Endothelial cell of umbilical vein (primary cell): ENCODE measurements around the gene FADS2. TPM values are rescaled to one million over a fixed set of nuclear protein-coding genes. Genes with fewer than 3 reads are reported as not detected.

Experiments used
- BruUV-seq: library from RNA; stranded (reverse); fragments of 400-500 nt; replicated peaks from 2 replicates; lab custom pipeline; 2021; lab: Mats Ljungman, UMichigan
- CTCF ChIA-PET: fragments of 300-600, 350-600 bp; sonication (Branson Sonifier 250); formaldehyde crosslinking; loops from one replicate; lab custom pipeline; 2021; ENCODE audit warnings: antibody characterized with exemption, inconsistent platforms; lab: Charles Lee
- POLR2A ChIA-PET: fragments of 300-600, 350-600 bp; sonication (Branson Sonifier 250); formaldehyde crosslinking; loops from one replicate; lab custom pipeline; 2021; ENCODE audit warnings: antibody characterized with exemption, inconsistent platforms; lab: Charles Lee
- DNase-seq: peaks from one replicate; pipeline ENCODE4 v3.0.0-alpha.2; 2011; ENCODE audit warnings: low read depth, low spot score
- FAIRE-seq: peaks from 2 replicates; lab custom pipeline; 2011; peaks lifted over from hg19 to GRCh38; lab: Jason Lieb, UNC
- H2AFZ ChIP-seq: 2 replicates; pipeline ENCODE4 v1.6.0; 2012; ENCODE audit warnings: low read depth, low read length, control low read depth, inconsistent platforms
- H3K27ac ChIP-seq: 2 replicates; pipeline ENCODE4 v1.5.1; 2011; ENCODE audit warnings: low read depth, mild to moderate bottlenecking, control low read depth, low read length, moderate library complexity; ENCODE audit not compliant: insufficient read depth
- H3K27me3 ChIP-seq, 2 experiments: 2 replicates each; pipeline versions ENCODE4 v1.6.0 to v1.6.1; 2011; ENCODE audit warnings: low read length in 2 of 2, mixed read lengths in 1 of 2; ENCODE audit not compliant: control insufficient read depth in 2 of 2, insufficient read depth in 2 of 2
- H3K36me3 ChIP-seq, 2 experiments: 2 replicates in 1 of 2; 3 replicates in 1 of 2; pipeline ENCODE4 v1.5.1; 2011; ENCODE audit warnings: low read length in 2 of 2, mild to moderate bottlenecking in 1 of 2, moderate library complexity in 1 of 2; ENCODE audit not compliant: control insufficient read depth in 2 of 2, insufficient read depth in 2 of 2; ENCODE audit errors: extremely low read depth in 1 of 2
- H3K4me1 ChIP-seq: 3 replicates; pipeline ENCODE4 v1.5.1; 2011; ENCODE audit warnings: mild to moderate bottlenecking, low read length; ENCODE audit not compliant: control insufficient read depth, insufficient read depth; ENCODE audit errors: extremely low read depth
- H3K4me2 ChIP-seq: 2 replicates; pipeline ENCODE4 v1.6.1; 2011; ENCODE audit warnings: low read length, control low read depth, mixed read lengths; ENCODE audit not compliant: insufficient read depth
- H3K4me3 ChIP-seq, 3 experiments: fragments of 200-600 bp in 1 of 3; sonication (generic), shearing (Covaris generic) in 1 of 3; replicated peaks in 1 of 3; 2 replicates each; pipeline ENCODE4 v1.5.1; 2011 to 2016; ENCODE audit warnings: control low read depth in 3 of 3, low read length in 3 of 3, mild to moderate bottlenecking in 2 of 3, inconsistent platforms in 1 of 3, low read depth in 1 of 3, moderate library complexity in 1 of 3; ENCODE audit not compliant: insufficient read depth in 1 of 3
- H3K79me2 ChIP-seq: 2 replicates; pipeline ENCODE4 v1.6.0; 2012; ENCODE audit warnings: low read length, inconsistent platforms; ENCODE audit not compliant: control insufficient read depth, insufficient read depth
- H3K9ac ChIP-seq: replicated peaks from 2 replicates; pipeline ENCODE3; 2011; ENCODE audit warnings: low read length, control low read depth; ENCODE audit not compliant: insufficient read depth; ENCODE audit errors: extremely low read depth
- H3K9me1 ChIP-seq: replicated peaks from 3 replicates; pipeline ENCODE4 v1.6.0; 2011; ENCODE audit warnings: mild to moderate bottlenecking, low read length; ENCODE audit not compliant: control insufficient read depth, insufficient read depth; ENCODE audit errors: extremely low read depth
- H3K9me3 ChIP-seq: replicated peaks from 2 replicates; pipeline ENCODE4 v1.5.1; 2012; ENCODE audit warnings: low read length, inconsistent platforms; ENCODE audit not compliant: control insufficient read depth, insufficient read depth
- H4K20me1 ChIP-seq: replicated peaks from 2 replicates; pipeline ENCODE3; 2011; ENCODE audit warnings: mild to moderate bottlenecking, low read length; ENCODE audit not compliant: control insufficient read depth, insufficient read depth; ENCODE audit errors: extremely low read depth
- CTCF ChIP-seq, 2 donors: IDR thresholded peaks; 1 replicate in 1 of 2; 2 replicates in 1 of 2; pipeline ENCODE4 v1.5.1; 2011; ENCODE audit warnings: low read length in 2 of 2, mild to moderate bottlenecking in 2 of 2, moderate library complexity in 2 of 2, control low read depth in 1 of 2, inconsistent platforms in 1 of 2, low read depth in 1 of 2; ENCODE audit not compliant: insufficient read depth in 1 of 2; ENCODE audit errors: extremely low read depth in 1 of 2
- EZH2 ChIP-seq: IDR thresholded peaks from 2 replicates; pipeline ENCODE4 v1.6.1; 2012; ENCODE audit warnings: borderline replicate concordance, low read depth, mild to moderate bottlenecking, moderate library complexity, low read length, inconsistent platforms; ENCODE audit not compliant: severe bottlenecking
- JUN ChIP-seq: IDR thresholded peaks from 2 replicates; pipeline ENCODE4 v1.6.1; 2011; ENCODE audit warnings: borderline replicate concordance, low read depth; ENCODE audit not compliant: insufficient read length, insufficient read depth
- MYC ChIP-seq: IDR thresholded peaks from one replicate; pipeline ENCODE4 v1.6.1; 2011; ENCODE audit warnings: mild to moderate bottlenecking, low read depth, low read length
- POLR2A ChIP-seq: IDR thresholded peaks from 2 replicates; pipeline ENCODE4 v1.6.1; 2012; ENCODE audit warnings: low read depth, mild to moderate bottlenecking, control low read depth, low read length
- POLR2AphosphoS5 ChIP-seq: IDR thresholded peaks from 2 replicates; pipeline ENCODE4 v1.6.1; 2012; ENCODE audit warnings: low read depth, mild to moderate bottlenecking, control low read depth, low read length, moderate library complexity; ENCODE audit not compliant: insufficient read depth
- dilution Hi-C: fragments of 300-500 bp; cut with MboI; formaldehyde crosslinking; loops from one replicate; pipeline ENCODE4 v1.15.0; 2019; ENCODE audit warnings: low sequenced_read_pairs; ENCODE audit not compliant: extremely low pct_ligation_motif_present
- intact Hi-C: fragments of 100-400 bp; cut with micrococcal nuclease; formaldehyde crosslinking; loops from one replicate; pipeline ENCODE4 v1.10.0; 2022
- polyA plus RNA-seq, 4 experiments: library from polyadenylated mRNA; depleted of rRNA in 3 of 4; stranded (reverse) in 3 of 4; unstranded in 1 of 4; fragments of >200 nt; gene quantifications; 2 replicates each; pipeline versions ENCODE4 v1.2.1 to v1.2.3, GENCODE V29; 2011 to 2012; ENCODE audit warnings: missing spikeins in 1 of 4
- total RNA-seq: library from RNA; stranded (reverse); gene quantifications from 2 replicates; pipeline ENCODE4 v1.2.3, GENCODE V29; 2021

Gene FADS2
- total and polyA plus RNA-seq, 2 donors (not counting 3 experiments of a cell fraction or from before 2014, with no cell fraction given): 668 to 898 TPM

GRCh38 chr11:61814247-61814957 lies 13.7 kb upstream of the FADS2 start:
- Histone ChIP-seq H3K27me3 (no peaks in the 10 kb centered on the region), H3K79me2 (peaks cover 24% of the 10 kb centered on the region), H3K4me3 (peak overlapping the region in 2 of 3 experiments; percentile 50 to 62), H4K20me1 (no peaks in the 10 kb centered on the region), H3K9ac (peak overlapping the region; percentile 72), H3K27ac (peak overlapping the region; percentile 87), H3K4me2 (peak overlapping the region; percentile 70), H2AFZ (peak overlapping the region; percentile 58), H3K9me3 (no peaks in the 10 kb centered on the region), H3K4me1 (peaks cover 15% of the 10 kb centered on the region), H3K36me3 (peaks cover 16 to 21% of the 10 kb centered on the region in 2 experiments), H3K9me1 (no peaks in the 10 kb centered on the region)
- TF ChIP-seq POLR2AphosphoS5: no peak
- TF ChIP-seq CTCF (IDR thresholded peaks at IDR 0.05; ENCODE audit: extremely low read depth in 1 of 2, insufficient read depth in 1 of 2, low read depth in 1 of 2, low read length in 2 of 2): no peak
- no peak for TF ChIP-seq POLR2A
- no peak for TF ChIP-seq MYC
- no peak for TF ChIP-seq EZH2
- TF ChIP-seq JUN: no peak
- dilution Hi-C loops (no loop called here), intact Hi-C loops (no loop called here)
- DNase-seq (no peak), FAIRE-seq (no peak)
- ChIA-PET POLR2A (interaction anchor here (0.8 to 5.0 kb wide), 5 partner anchors 15 to 725 kb away, joined by 3 to 36 read pairs (median 10); partner anchors contain the start of genes FADS2, FEN1 and TMEM258), CTCF (interaction anchor here (1.2 to 5.5 kb wide), 14 partner anchors 13 to 294 kb away, joined by 3 to 56 read pairs (median 7); partner anchors contain the start of genes FADS2, FEN1 and TMEM258)
- BruUV-seq: no TSS peak
